ENCODE results near the gene DALRD3.

DNA sequence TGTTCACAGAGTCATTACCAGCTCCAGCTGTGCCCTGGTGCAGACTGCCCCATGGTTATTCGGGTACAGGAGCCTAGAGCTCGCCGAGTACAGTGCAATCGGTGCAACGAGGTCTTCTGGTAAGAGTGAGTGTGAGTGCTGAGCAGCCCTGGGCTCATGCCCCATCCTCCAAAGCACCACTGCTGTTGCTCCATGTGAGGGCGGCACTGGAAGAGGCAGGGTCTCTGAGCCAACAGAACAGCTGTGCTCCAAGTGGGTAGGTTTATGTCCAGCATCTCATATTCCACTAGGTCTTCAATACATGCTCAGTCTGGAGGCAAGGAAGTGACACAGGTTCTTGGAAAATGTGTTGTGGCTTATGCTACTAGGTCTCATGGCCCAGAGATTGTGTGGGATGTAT lies 47.8 kb downstream of the DALRD3 start:
- TF ChIP-seq, protein P1, sequence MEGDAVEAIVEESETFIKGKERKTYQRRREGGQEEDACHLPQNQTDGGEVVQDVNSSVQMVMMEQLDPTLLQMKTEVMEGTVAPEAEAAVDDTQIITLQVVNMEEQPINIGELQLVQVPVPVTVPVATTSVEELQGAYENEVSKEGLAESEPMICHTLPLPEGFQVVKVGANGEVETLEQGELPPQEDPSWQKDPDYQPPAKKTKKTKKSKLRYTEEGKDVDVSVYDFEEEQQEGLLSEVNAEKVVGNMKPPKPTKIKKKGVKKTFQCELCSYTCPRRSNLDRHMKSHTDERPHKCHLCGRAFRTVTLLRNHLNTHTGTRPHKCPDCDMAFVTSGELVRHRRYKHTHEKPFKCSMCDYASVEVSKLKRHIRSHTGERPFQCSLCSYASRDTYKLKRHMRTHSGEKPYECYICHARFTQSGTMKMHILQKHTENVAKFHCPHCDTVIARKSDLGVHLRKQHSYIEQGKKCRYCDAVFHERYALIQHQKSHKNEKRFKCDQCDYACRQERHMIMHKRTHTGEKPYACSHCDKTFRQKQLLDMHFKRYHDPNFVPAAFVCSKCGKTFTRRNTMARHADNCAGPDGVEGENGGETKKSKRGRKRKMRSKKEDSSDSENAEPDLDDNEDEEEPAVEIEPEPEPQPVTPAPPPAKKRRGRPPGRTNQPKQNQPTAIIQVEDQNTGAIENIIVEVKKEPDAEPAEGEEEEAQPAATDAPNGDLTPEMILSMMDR (IDR thresholded peaks at IDR 0.05) = no peak
- no peak for TF ChIP-seq POLR2A (IDR thresholded peaks at IDR 0.05)
- TF ChIP-seq EP300 (IDR thresholded peaks at IDR 0.05) = no peak

Measured in stomach (tissue), 4 donors.